Stimulated activated naive CD8-positive, alpha-beta T cell treated with anti-CD3 and anti-CD28 coated beads, Interleukin-15, Interleukin-2, amounts not matched to agents 100 ng/mL and 50 ng/mL, for 24 hours (primary cell): ENCODE data around the gene TAF5.
"Not testable (repeated sequence)": the region's sequence is repeated elsewhere in the genome, so short reads cannot be mapped to it uniquely, and the experiment has no call there.

Experiments
- H3K27ac Mint-ChIP-seq: one replicate; pipeline ENCODE4 v1.8.0; 2021; ENCODE audit warnings: mild to moderate bottlenecking, mixed read lengths
- H3K27me3 Mint-ChIP-seq: one replicate; pipeline ENCODE4 v1.8.0; 2021; ENCODE audit warnings: mixed read lengths
- H3K36me3 Mint-ChIP-seq: one replicate; pipeline ENCODE4 v1.8.0; 2021; ENCODE audit warnings: low read depth, mixed read lengths
- H3K4me1 Mint-ChIP-seq: one replicate; pipeline ENCODE4 v1.8.0; 2021; ENCODE audit warnings: low read depth, mixed read lengths
- H3K4me3 Mint-ChIP-seq: one replicate; pipeline ENCODE4 v1.8.0; 2021; ENCODE audit warnings: mild to moderate bottlenecking, mixed read lengths
- H3K9me3 Mint-ChIP-seq: one replicate; pipeline ENCODE4 v1.8.0; 2021; ENCODE audit warnings: mixed read lengths

TAF5 gene

DNA sequence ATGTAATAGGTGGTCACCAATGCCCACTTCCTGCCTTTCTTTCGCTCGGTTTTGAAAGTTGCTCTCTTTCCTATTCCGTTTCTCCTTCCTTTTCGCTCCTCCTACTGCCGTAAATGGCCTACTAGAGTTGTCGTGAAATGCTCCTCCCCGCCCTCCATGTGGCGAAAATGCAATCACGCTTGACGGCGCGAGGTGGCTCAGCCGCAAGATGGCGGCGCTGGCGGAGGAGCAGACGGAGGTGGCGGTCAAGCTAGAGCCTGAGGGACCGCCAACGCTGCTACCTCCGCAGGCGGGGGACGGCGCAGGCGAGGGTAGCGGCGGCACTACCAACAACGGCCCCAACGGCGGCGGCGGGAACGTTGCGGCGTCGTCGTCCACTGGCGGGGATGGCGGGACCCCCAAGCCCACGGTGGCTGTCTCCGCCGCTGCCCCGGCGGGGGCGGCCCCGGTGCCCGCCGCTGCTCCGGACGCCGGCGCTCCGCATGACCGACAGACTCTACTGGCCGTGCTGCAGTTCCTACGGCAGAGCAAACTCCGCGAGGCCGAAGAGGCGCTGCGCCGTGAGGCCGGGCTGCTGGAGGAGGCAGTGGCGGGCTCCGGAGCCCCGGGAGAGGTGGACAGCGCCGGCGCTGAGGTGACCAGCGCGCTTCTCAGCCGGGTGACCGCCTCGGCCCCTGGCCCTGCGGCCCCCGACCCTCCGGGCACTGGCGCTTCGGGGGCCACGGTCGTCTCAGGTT, at the start of gene TAF5:
TAF5 (plus strand) TSS at position 195 of the 737 bp plus-strand sequence; CDS start at position 209, 14 bp downstream.
- H3K4me1 Mint-ChIP-seq = peaks cover 26% of the 10 kb centered on the region
- H3K36me3 Mint-ChIP-seq = no peaks in the 10 kb centered on the region
- no peaks in the 10 kb centered on the region for H3K9me3 Mint-ChIP-seq
- no peaks in the 10 kb centered on the region for H3K27me3 Mint-ChIP-seq
- peak within 1 kb of the TSS; percentile 89 for H3K4me3 Mint-ChIP-seq
- peak within 1 kb of the TSS; percentile 86 for H3K27ac Mint-ChIP-seq

DNA sequence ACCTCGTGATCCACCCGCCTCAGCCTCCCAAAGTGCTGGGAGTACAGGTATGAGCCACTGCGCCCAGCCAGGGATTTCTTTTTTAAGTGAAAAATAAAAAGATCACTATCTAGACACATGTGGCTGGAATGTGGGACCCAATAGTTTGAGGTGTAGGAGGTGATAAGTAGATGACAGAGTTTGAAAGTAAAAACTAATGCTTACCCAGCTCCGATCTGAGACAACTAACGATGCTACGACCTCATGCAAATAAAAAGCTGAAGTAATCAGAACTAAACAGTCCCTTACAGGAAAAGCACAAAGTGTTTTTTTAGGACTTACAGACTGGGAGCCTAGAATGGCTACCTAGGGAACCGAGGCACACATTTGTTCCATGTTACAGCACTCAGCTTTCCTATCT, 39.9 kb upstream of the TAF5 start:
- peaks cover 45% of the 10 kb centered on the region for H3K36me3 Mint-ChIP-seq
- peaks cover 5% of the 10 kb centered on the region for H3K4me1 Mint-ChIP-seq
- no peaks in the 10 kb centered on the region for H3K27me3 Mint-ChIP-seq
- no peaks in the 10 kb centered on the region for H3K9me3 Mint-ChIP-seq
- H3K4me3 Mint-ChIP-seq = no peak overlapping the region
- H3K27ac Mint-ChIP-seq = no peak overlapping the region

DNA sequence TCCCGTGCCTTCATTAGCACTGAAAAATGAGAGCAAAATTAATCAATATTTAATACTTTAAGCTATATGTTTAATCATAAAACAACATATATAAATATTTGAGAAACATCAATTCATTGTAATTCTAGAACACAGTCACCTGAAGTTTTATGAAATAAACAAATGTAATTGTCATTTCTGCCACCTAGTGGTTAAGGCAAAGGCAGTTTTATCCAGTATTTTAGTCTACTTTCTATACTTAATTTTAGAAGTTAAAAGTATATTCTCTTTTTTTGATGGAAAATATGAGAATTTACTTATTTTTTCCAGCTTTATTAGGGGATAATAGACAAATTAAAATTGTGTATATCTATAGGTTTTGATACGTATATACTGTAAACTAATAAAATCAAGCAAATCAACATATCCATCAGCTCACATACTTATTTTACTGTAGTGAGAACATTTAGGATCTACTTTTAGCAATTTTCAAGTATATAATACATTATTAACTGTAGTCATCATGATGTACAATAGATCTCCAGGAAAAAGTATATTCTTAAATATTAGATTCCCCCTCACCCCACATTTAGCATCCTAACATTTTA, 33.7 kb upstream of the TAF5 start:
- Mint-ChIP-seq H3K4me3 (no peak overlapping the region), H3K4me1 (no peaks in the 10 kb centered on the region), H3K27me3 (no peaks in the 10 kb centered on the region), H3K27ac (no peak overlapping the region), H3K9me3 (no peaks in the 10 kb centered on the region), H3K36me3 (peaks cover 41% of the 10 kb centered on the region)

- H3K27me3 Mint-ChIP-seq = no peaks in the 10 kb centered on the region
- H3K36me3 Mint-ChIP-seq = peaks cover 41% of the 10 kb centered on the region
- H3K27ac Mint-ChIP-seq = no peak overlapping the region
- no peaks in the 10 kb centered on the region for H3K4me1 Mint-ChIP-seq
- H3K4me3 Mint-ChIP-seq = no peak overlapping the region
- H3K9me3 Mint-ChIP-seq = no peaks in the 10 kb centered on the region
These were observed 33.2 kb upstream of the TAF5 start for GRCh38 chr10:103334567-103334966.

- peaks cover 35% of the 10 kb centered on the region for H3K36me3 Mint-ChIP-seq
- H3K27ac Mint-ChIP-seq = no peak overlapping the region
- no peaks in the 10 kb centered on the region for H3K9me3 Mint-ChIP-seq
- H3K4me1 Mint-ChIP-seq = no peaks in the 10 kb centered on the region
- no peak overlapping the region for H3K4me3 Mint-ChIP-seq
- no peaks in the 10 kb centered on the region for H3K27me3 Mint-ChIP-seq
These were observed 31.4 kb upstream of the TAF5 start for GRCh38 chr10:103336370-103336769.

- Mint-ChIP-seq H3K4me1 (peaks cover 19% of the 10 kb centered on the region), H3K9me3 (no peaks in the 10 kb centered on the region), H3K36me3 (peaks cover 13% of the 10 kb centered on the region), H3K27ac (peak overlapping the region; percentile 61), H3K27me3 (no peaks in the 10 kb centered on the region), H3K4me3 (peak overlapping the region; percentile 92)
These were observed 17.6 kb upstream of the TAF5 start for GRCh38 chr10:103350175-103350516.

DNA sequence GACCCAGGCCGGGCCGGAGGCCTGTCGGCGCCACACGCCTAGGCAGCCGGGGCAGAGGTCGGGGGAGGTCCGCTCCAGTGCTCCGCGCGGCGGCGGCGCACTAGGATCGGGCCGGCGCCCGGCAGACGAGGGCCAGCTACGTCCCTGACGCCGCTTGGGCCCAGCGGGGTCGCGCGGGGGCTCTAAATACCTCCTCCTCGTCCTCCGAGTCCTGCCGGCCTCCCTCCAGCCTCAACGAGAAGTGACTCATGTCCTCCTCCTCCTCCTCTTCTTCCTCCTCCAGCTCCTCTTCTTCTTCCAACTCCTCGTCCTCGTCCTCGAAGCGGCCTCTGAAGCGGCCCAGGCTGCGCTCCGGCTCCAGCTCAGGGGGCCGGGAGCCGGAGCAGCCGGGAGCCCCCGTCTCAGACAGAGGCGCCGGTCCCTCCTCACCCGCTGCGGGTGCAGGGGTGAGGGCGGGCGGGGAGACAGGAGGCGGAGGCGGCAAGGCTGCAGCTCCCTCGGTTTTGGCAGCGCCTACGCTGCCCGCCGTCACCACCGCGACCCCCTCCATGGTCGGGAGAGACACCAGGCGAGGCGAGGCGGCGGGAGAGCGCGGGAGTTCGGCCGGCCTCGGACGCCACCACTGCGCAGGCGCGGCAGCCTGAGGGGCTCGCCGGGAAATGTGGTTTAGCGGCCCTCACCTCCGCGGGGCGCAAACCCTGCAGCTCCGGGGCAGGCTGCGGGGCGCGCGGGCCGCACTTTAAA, 17.1 kb upstream of the TAF5 start, which contains the start of gene PCGF6:
PCGF6 (minus strand) TSS at position 624 of the 744 bp plus-strand sequence; CDS start at position 550, 74 bp downstream.
- Mint-ChIP-seq H3K9me3 (no peaks in the 10 kb centered on the region), H3K4me1 (peaks cover 19% of the 10 kb centered on the region), H3K36me3 (peaks cover 11% of the 10 kb centered on the region), H3K27me3 (no peaks in the 10 kb centered on the region), H3K27ac (peak within 1 kb of the TSS; percentile 94), H3K4me3 (peak within 1 kb of the TSS; percentile 92)

- Mint-ChIP-seq H3K4me3 (no peak overlapping the region), H3K4me1 (peaks cover 19% of the 10 kb centered on the region), H3K27ac (no peak overlapping the region), H3K27me3 (no peaks in the 10 kb centered on the region), H3K36me3 (peaks cover 7% of the 10 kb centered on the region), H3K9me3 (no peaks in the 10 kb centered on the region)
These were observed 14.5 kb upstream of the TAF5 start for GRCh38 chr10:103353281-103353680.

- H3K4me1 Mint-ChIP-seq = peaks cover 11% of the 10 kb centered on the region
- H3K9me3 Mint-ChIP-seq, H3K36me3 Mint-ChIP-seq, H3K27ac Mint-ChIP-seq, H3K4me3 Mint-ChIP-seq, H3K27me3 Mint-ChIP-seq: not testable (repeated sequence)
These were observed 13.2 kb upstream of the TAF5 start for GRCh38 chr10:103354567-103354966.

GRCh38 chr10:103355906-103356599, 11.7 kb upstream of the TAF5 start:
- no peak overlapping the region for H3K27ac Mint-ChIP-seq
- no peak overlapping the region for H3K4me3 Mint-ChIP-seq
- H3K27me3 Mint-ChIP-seq = no peaks in the 10 kb centered on the region
- H3K36me3 Mint-ChIP-seq = no peaks in the 10 kb centered on the region
- no peaks in the 10 kb centered on the region for H3K9me3 Mint-ChIP-seq
- H3K4me1 Mint-ChIP-seq = peaks cover 6% of the 10 kb centered on the region

GRCh38 chr10:103359493-103359892, 8.3 kb upstream of the TAF5 start:
- not testable (repeated sequence) for H3K4me3 Mint-ChIP-seq, H3K27ac Mint-ChIP-seq, H3K27me3 Mint-ChIP-seq, H3K4me1 Mint-ChIP-seq, H3K9me3 Mint-ChIP-seq, H3K36me3 Mint-ChIP-seq

DNA sequence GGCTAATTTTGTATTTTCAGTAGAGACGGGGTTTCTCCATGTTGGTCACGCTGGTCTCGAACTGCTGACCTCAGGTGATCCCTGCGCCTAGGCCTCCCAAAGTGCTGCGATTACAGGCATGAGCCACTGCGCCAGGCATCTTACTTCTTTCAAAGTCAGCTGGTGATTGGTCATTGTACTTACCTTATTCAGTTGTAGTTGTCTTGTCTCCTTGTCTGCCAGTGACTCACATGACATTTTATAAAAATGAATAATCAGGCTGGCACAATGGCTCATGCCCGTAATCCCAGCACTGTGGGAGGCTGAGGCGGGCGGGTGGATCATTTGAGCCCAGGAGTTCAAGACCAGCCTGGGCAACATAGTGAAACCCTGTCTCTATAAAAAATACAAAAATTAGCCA, 7.0 kb upstream of the TAF5 start:
- H3K27ac Mint-ChIP-seq, H3K27me3 Mint-ChIP-seq, H3K4me1 Mint-ChIP-seq, H3K36me3 Mint-ChIP-seq, H3K9me3 Mint-ChIP-seq, H3K4me3 Mint-ChIP-seq: not testable (repeated sequence)

DNA sequence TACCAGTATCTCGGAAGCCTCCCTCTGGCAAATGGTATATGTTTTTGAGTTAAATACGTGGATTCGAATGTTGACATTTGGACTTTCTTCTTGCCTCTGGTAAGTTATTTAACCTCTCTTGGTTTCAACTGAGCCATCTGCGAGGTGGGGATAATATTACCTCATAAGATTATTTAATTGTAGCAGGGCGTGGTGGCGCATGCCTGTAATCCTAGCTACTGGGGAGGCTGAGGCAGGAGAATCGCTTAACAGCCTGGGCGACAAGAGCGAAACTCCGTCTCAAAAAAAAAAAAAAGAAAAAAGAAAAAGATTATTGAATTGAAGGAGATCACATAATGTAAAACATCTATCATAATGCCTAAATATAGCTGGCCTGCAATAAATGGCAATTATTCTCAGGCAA, 396 bp upstream of the TAF5 start:
- peak overlapping the region; percentile 86 for H3K4me3 Mint-ChIP-seq
- H3K27ac Mint-ChIP-seq = peak overlapping the region; percentile 86
- H3K4me1 Mint-ChIP-seq = peaks cover 26% of the 10 kb centered on the region
- no peaks in the 10 kb centered on the region for H3K36me3 Mint-ChIP-seq
- no peaks in the 10 kb centered on the region for H3K27me3 Mint-ChIP-seq
- no peaks in the 10 kb centered on the region for H3K9me3 Mint-ChIP-seq

- H3K27me3 Mint-ChIP-seq = no peaks in the 10 kb centered on the region
- H3K27ac Mint-ChIP-seq = peak overlapping the region; percentile 16
These were observed 5.8 kb downstream of the TAF5 start for GRCh38 chr10:103373544-103373943.

DNA sequence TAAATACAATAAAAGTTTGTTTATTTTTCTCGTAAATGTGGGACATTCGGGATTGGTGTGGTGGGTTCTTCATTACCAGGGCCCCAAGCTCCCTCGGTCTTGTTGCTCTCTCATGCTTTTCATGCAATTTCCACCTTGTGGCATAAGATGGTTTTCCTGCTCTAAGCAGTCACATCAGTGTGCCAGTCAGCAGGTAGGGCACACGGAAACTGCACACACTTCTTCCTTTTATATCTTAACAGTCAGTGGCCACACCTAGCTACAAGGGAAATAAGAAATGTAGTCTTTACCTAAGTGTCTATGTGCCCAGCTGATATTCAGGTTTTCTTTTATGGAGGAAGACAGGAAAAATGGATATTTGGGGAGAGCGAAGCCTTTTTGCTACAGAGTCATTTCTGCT, 6.5 kb downstream of the TAF5 start:
- Mint-ChIP-seq H3K36me3 (peaks cover 39% of the 10 kb centered on the region), H3K4me3 (no peak overlapping the region), H3K4me1 (peaks cover 17% of the 10 kb centered on the region), H3K27me3 (no peaks in the 10 kb centered on the region), H3K9me3 (no peaks in the 10 kb centered on the region), H3K27ac (no peak overlapping the region)

More at GRCh38 chr10:103373544-103373943, 5.8 kb downstream of the TAF5 start:
- Mint-ChIP-seq H3K4me1 (peaks cover 22% of the 10 kb centered on the region), H3K36me3 (peaks cover 37% of the 10 kb centered on the region), H3K4me3 (no peak overlapping the region), H3K9me3 (no peaks in the 10 kb centered on the region)
